MCF 10A (cell line): ENCODE data around the gene GULP1. TPM values are rescaled to one million over a fixed set of nuclear protein-coding genes. Genes with fewer than 3 reads are reported as not detected.

Experiments used
- BruUV-seq: library from RNA; stranded (reverse); fragments of 400-500 nt; replicated peaks from 2 replicates; lab custom pipeline; 2021; lab: Mats Ljungman, UMichigan
- CTCF ChIA-PET: fragments of 300-600 bp; sonication (Branson Sonifier 250); formaldehyde crosslinking; extraction: SDS; loops from one replicate; lab custom pipeline; 2021; ENCODE audit warnings: antibody characterized with exemption, inconsistent platforms; lab: Yijun Ruan, JAX
- POLR2A ChIA-PET: fragments of 300-600, 350-650 bp; sonication (Branson Sonifier 250); formaldehyde crosslinking; extraction: SDS; loops from one replicate; lab custom pipeline; 2020; ENCODE audit warnings: antibody characterized with exemption, inconsistent platforms; lab: Yijun Ruan, JAX
- DNase-seq: peaks from one replicate; pipeline ENCODE4 v3.0.0-alpha.2; 2018; ENCODE audit not compliant: unreplicated experiment
- H3K27ac Mint-ChIP-seq: one replicate; pipeline ENCODE4 v1.8.0; 2022; ENCODE audit warnings: mild to moderate bottlenecking, low read depth, mixed read lengths; ENCODE audit not compliant: unreplicated experiment
- H3K27me3 Mint-ChIP-seq: one replicate; pipeline ENCODE4 v1.8.0; 2022; ENCODE audit warnings: mixed read lengths; ENCODE audit not compliant: insufficient read depth, unreplicated experiment
- H3K36me3 Mint-ChIP-seq: one replicate; pipeline ENCODE4 v1.8.0; 2022; ENCODE audit warnings: mild to moderate bottlenecking, moderate library complexity, mixed read lengths; ENCODE audit not compliant: insufficient read depth, unreplicated experiment
- H3K4me1 Mint-ChIP-seq: one replicate; pipeline ENCODE4 v1.8.0; 2022; ENCODE audit warnings: mixed read lengths; ENCODE audit not compliant: insufficient read depth, unreplicated experiment
- H3K4me3 Mint-ChIP-seq: one replicate; pipeline ENCODE4 v1.8.0; 2022; ENCODE audit warnings: mild to moderate bottlenecking, moderate library complexity, mixed read lengths; ENCODE audit not compliant: unreplicated experiment
- H3K9me3 Mint-ChIP-seq: one replicate; pipeline ENCODE4 v1.8.0; 2022; ENCODE audit warnings: mixed read lengths; ENCODE audit not compliant: unreplicated experiment
- CTCF ChIP-seq: fragments of 200-600 bp; IDR thresholded peaks from one replicate; pipeline ENCODE4 v1.8.0; 2022; ENCODE audit warnings: antibody characterized with exemption, mild to moderate bottlenecking; ENCODE audit not compliant: unreplicated experiment
- intact Hi-C: fragments of 100-400 bp; cut with micrococcal nuclease; formaldehyde crosslinking; loops from 2 replicates; pipeline ENCODE4 v1.14.1; 2022
- total RNA-seq: library from RNA; stranded (reverse); gene quantifications from 2 replicates; pipeline ENCODE4 v1.2.3, GENCODE V29; 2022

GULP1 gene
- total RNA-seq, 1 experiment from 2014 or later = 4.2 TPM

GRCh38 chr2:188285049-188285448 is 6.6 kb upstream of the GULP1 start:
- DNase-seq = no peak
- CTCF ChIA-PET = interaction anchor here (0.5 kb wide), 1 partner anchor 525 kb away, joined by 3 read pairs; no protein-coding TSS in a partner anchor
- no peak for TF ChIP-seq CTCF
- intact Hi-C loops = no loop called here
- H3K27me3 Mint-ChIP-seq = no peaks in the 10 kb centered on the region
- POLR2A ChIA-PET = no interaction called here
- no TSS peak for BruUV-seq
- no peak overlapping the region for H3K4me3 Mint-ChIP-seq
- H3K36me3 Mint-ChIP-seq = no peaks in the 10 kb centered on the region
- no peaks in the 10 kb centered on the region for H3K4me1 Mint-ChIP-seq
- no peak overlapping the region for H3K27ac Mint-ChIP-seq
- no peaks in the 10 kb centered on the region for H3K9me3 Mint-ChIP-seq

- Mint-ChIP-seq H3K4me1 (peaks cover 2% of the 10 kb centered on the region), H3K9me3 (no peaks in the 10 kb centered on the region), H3K27me3 (no peaks in the 10 kb centered on the region), H3K4me3 (no peak overlapping the region), H3K27ac (no peak overlapping the region), H3K36me3 (no peaks in the 10 kb centered on the region)
- no peak for DNase-seq
- intact Hi-C loops = no loop called here
- no TSS peak for BruUV-seq
- CTCF ChIA-PET = interaction anchor here (0.5 kb wide), 1 partner anchor 524 kb away, joined by 3 read pairs; no protein-coding TSS in a partner anchor
- POLR2A ChIA-PET = no interaction called here
- TF ChIP-seq CTCF = no peak
These were observed 5.9 kb upstream of the GULP1 start for GRCh38 chr2:188285774-188286173.

GRCh38 chr2:188291142-188291616 is 495 bp upstream of the GULP1 start:
- BruUV-seq = no TSS peak

More at GRCh38 chr2:188291142-188291616, 495 bp upstream of the GULP1 start:
- H3K27me3 Mint-ChIP-seq = no peaks in the 10 kb centered on the region
- intact Hi-C loops = loop anchor here (1.0 to 10.0 kb wide), 5 partner anchors 78 to 786 kb away; no protein-coding TSS in a partner anchor
- no peak for TF ChIP-seq CTCF
- H3K36me3 Mint-ChIP-seq = no peaks in the 10 kb centered on the region
- CTCF ChIA-PET = interaction anchor here (0.6 to 3.5 kb wide), 13 partner anchors 10 to 709 kb away, joined by 3 to 28 read pairs (median 6); no protein-coding TSS in a partner anchor
- H3K4me1 Mint-ChIP-seq = peaks cover 22% of the 10 kb centered on the region
- no peak for DNase-seq
- H3K4me3 Mint-ChIP-seq = peak overlapping the region; percentile 99
- H3K27ac Mint-ChIP-seq = peak overlapping the region; percentile 87
- H3K9me3 Mint-ChIP-seq = no peaks in the 10 kb centered on the region
- POLR2A ChIA-PET = interaction anchor here (0.6 to 2.7 kb wide), 10 partner anchors 8 to 588 kb away, joined by 3 to 11 read pairs (median 4); no protein-coding TSS in a partner anchor
